ENCODE measurements around the gene FBRSL1. TPM values are rescaled to one million over a fixed set of nuclear protein-coding genes. Genes with fewer than 3 reads are reported as not detected.
A peak's percentile ranks its signal among the peaks of the same experiment; 100 is the strongest.

FBRSL1 gene
- total and polyA plus RNA-seq, 2 experiments from 2014 or later, result 0.63 to 4.6 TPM

DNA sequence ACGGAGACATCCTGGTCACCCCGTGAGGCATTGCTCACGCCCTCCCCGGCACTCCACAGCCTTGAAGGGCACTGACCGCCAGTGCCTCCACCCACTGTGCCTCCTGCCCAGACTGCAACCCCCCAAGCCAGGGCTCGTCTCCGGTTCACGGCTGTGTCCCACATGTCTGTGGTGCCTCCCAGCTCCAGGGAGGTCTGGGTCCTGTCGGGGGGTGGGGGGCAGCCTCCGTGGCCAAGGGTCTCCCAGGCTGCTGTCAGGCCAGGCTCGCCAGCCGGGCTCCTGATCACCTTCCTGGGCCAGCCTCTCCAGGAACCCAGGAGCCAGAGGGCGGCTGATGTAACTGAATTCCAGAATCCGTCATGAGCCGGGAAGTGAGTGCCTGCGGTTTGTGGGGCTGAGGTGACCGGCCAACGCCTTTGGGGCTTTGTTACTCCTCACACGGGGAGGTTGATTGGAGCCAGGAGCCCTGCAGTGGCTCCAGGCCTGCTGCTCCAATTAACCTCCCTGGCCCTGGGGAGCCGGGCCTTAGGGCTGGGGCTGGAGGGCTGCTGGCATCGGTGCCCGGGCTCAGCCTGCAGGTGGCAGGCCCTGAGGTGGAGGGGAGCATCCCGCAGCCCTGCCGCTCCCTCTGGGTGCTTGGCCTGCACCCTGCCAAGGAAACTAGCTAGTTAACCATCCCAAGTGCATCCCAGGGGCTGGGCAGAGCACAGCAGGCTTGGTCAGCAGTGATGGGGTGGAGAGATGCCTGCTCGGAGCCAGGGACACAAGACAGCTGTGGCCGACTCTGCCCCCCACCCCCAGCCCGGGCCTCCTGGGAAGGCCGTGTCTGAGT lies 36.4 kb upstream of the FBRSL1 start:
- H3K4me2 ChIP-seq (ENCODE audit: unreplicated experiment), result no peak overlapping the region
- DNase-seq, result peak; percentile 86
- 39 to 46% methylated on average over 26 to 28 of the region's 28 CpGs for WGBS, 2 experiments (ENCODE audit: low coverage in 1 of 2, low lambda C conversion rate in 2 of 2, missing lambda C conversion rate in 2 of 2)

DNA sequence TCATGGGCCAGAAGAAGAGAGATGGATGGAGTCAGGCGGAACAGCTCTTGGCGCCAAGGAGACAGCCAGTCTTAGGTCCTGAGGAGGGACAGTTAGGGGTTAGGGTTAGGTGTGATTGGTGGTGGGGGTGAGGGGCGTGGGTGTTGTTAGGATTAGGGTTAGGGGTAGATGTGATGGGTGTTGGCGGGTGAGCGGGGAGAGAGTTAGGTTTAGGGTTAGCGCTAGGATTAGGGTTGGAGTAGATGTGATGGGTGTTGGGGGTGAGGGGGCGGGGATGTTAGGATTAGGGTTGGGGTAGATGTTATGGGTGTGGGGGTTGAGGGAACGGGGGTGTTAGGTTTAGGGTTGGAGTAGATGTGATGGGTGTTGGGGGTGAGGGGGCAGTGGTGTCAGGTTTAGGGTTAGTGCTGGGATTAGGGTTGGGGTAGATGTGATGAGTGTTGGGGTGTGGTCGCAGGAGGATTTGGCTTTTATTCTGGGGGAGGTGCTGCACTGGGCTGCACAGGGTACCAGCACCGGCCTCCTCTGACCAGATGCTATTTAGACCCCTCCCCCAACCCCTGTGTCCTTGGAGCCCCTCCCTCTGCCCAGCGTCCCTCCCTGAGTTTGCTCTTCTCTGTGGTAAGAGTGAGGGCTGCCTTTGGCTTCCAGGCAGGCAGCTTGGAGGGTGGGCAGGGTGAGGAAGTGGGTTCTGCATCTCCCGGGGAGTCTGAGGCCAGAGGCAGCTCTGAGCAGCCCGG lies 35.6 kb upstream of the FBRSL1 start:
- Histone ChIP-seq H3K79me2 (ENCODE audit: insufficient read depth) (no peaks in the 10 kb centered on the region), H3K4me3 (no peak overlapping the region), H3K27me3 (replicated peaks; ENCODE audit: insufficient read depth) (peaks cover 13% of the 10 kb centered on the region), H3K4me2 (ENCODE audit: unreplicated experiment) (no peak overlapping the region), H2AFZ (no peak overlapping the region), H3K9me3 (ENCODE audit: low read depth) (no peaks in the 10 kb centered on the region), H4K20me1 (ENCODE audit: insufficient read depth) (no peaks in the 10 kb centered on the region), H3K9ac (peak overlapping the region; percentile 43; the same call in 1 of the 2 replicates), H3K36me3 (ENCODE audit: low read depth) (no peaks in the 10 kb centered on the region), H3K4me1 (ENCODE audit: insufficient read depth) (peaks cover 5% of the 10 kb centered on the region; the same call in 1 of the 2 replicates), H3F3A (ENCODE audit: insufficient read depth) (no peaks in the 10 kb centered on the region), H3K9me2 (ENCODE audit: insufficient read depth) (no peaks in the 10 kb centered on the region), H3K27ac (peak overlapping the region; percentile 60)
- DNase-seq, result no peak
- 44 to 48% methylated on average over 8 to 13 of the region's 13 CpGs for WGBS, 2 experiments (ENCODE audit: low coverage in 1 of 2, low lambda C conversion rate in 2 of 2, missing lambda C conversion rate in 2 of 2)
- in situ Hi-C loops (cut with MboI), result no loop called here
- TF ChIP-seq EZH2 (IDR thresholded peaks at IDR 0.05; ENCODE audit: insufficient read depth, poor library complexity, severe bottlenecking) (no peak), EZH2phosphoT487 (IDR thresholded peaks at IDR 0.05; ENCODE audit: insufficient read depth, low read depth) (no peak)

More for the DNA sequence above, 36.4 kb upstream of the FBRSL1 start:
- in situ Hi-C loops (cut with MboI), result no loop called here
- Histone ChIP-seq H4K20me1 (ENCODE audit: insufficient read depth) (no peaks in the 10 kb centered on the region), H3K4me1 (ENCODE audit: insufficient read depth) (peaks cover 5% of the 10 kb centered on the region; the same call in 1 of the 2 replicates), H3K9me2 (ENCODE audit: insufficient read depth) (no peaks in the 10 kb centered on the region), H3K27me3 (replicated peaks; ENCODE audit: insufficient read depth) (peaks cover 16% of the 10 kb centered on the region), H3K9ac (peak overlapping the region; percentile 43; the same call in 1 of the 2 replicates), H2AFZ (no peak overlapping the region), H3K27ac (peak overlapping the region; percentile 69), H3K79me2 (ENCODE audit: insufficient read depth) (no peaks in the 10 kb centered on the region), H3K9me3 (ENCODE audit: low read depth) (no peaks in the 10 kb centered on the region), H3F3A (ENCODE audit: insufficient read depth) (no peaks in the 10 kb centered on the region), H3K4me3 (no peak overlapping the region), H3K36me3 (ENCODE audit: low read depth) (no peaks in the 10 kb centered on the region)
- TF ChIP-seq EZH2 (IDR thresholded peaks at IDR 0.05; ENCODE audit: insufficient read depth, poor library complexity, severe bottlenecking), result no peak
- TF ChIP-seq EZH2phosphoT487 (IDR thresholded peaks at IDR 0.05; ENCODE audit: insufficient read depth, low read depth), result no peak

- DNase-seq, result no peak
- no peaks in the 10 kb centered on the region for H4K20me1 ChIP-seq (ENCODE audit: insufficient read depth)
- H3K9me3 ChIP-seq (ENCODE audit: low read depth), result no peaks in the 10 kb centered on the region
- peaks cover 5% of the 10 kb centered on the region; the same call in 1 of the 2 replicates for H3K4me1 ChIP-seq (ENCODE audit: insufficient read depth)
- H3K27me3 ChIP-seq (replicated peaks; ENCODE audit: insufficient read depth), result peaks cover 7% of the 10 kb centered on the region; the same call in 1 of the 2 replicates
- H2AFZ ChIP-seq, result no peak overlapping the region
- no peaks in the 10 kb centered on the region for H3K79me2 ChIP-seq (ENCODE audit: insufficient read depth)
- in situ Hi-C loops (cut with MboI), result no loop called here
- H3K27ac ChIP-seq, result no peak overlapping the region
- no peaks in the 10 kb centered on the region for H3K36me3 ChIP-seq (ENCODE audit: low read depth)
- H3K9ac ChIP-seq, result no peak overlapping the region
- H3K4me2 ChIP-seq (ENCODE audit: unreplicated experiment), result no peak overlapping the region
- WGBS, 2 experiments (ENCODE audit: low coverage in 1 of 2, low lambda C conversion rate in 2 of 2, missing lambda C conversion rate in 2 of 2), result 56 to 68% methylated on average over 10 of the region's 10 CpGs
- H3K4me3 ChIP-seq, result no peak overlapping the region
- no peaks in the 10 kb centered on the region for H3K9me2 ChIP-seq (ENCODE audit: insufficient read depth)
- no peaks in the 10 kb centered on the region for H3F3A ChIP-seq (ENCODE audit: insufficient read depth)
- no peak for TF ChIP-seq EZH2phosphoT487 (IDR thresholded peaks at IDR 0.05; ENCODE audit: insufficient read depth, low read depth)
Observed at GRCh38 chr12:132454933-132455418, 35.0 kb upstream of the FBRSL1 start.

DNA sequence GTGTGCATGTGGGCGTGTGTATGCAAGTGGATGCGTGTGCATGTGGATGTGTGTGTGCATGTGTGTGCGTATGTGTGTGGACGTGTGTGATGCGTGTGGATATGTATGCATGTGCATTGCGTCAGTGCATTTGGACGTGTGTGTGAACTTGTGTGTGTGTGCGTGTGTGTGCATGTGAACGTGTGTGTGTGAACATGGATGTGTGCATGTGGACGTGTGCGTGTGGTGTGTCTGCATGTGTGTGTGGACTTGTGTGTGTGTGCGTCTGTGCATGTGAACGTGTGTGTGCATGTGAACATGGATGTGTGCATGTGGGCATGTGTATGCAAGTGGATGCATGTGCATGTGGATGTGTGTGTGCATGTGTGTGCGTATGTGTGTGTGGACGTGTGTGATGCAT lies 34.4 kb upstream of the FBRSL1 start:
- Histone ChIP-seq H3K27ac (no peak overlapping the region), H3K27me3 (replicated peaks; ENCODE audit: insufficient read depth) (peaks cover 6% of the 10 kb centered on the region; the same call in 1 of the 2 replicates), H3F3A (ENCODE audit: insufficient read depth) (no peaks in the 10 kb centered on the region), H3K4me2 (ENCODE audit: unreplicated experiment) (no peak overlapping the region), H3K4me1 (ENCODE audit: insufficient read depth) (peaks cover 5% of the 10 kb centered on the region; the same call in 1 of the 2 replicates), H3K79me2 (ENCODE audit: insufficient read depth) (no peaks in the 10 kb centered on the region), H3K4me3 (no peak overlapping the region), H4K20me1 (ENCODE audit: insufficient read depth) (no peaks in the 10 kb centered on the region), H3K9me3 (ENCODE audit: low read depth) (no peaks in the 10 kb centered on the region), H3K36me3 (ENCODE audit: low read depth) (no peaks in the 10 kb centered on the region), H3K9ac (no peak overlapping the region), H3K9me2 (ENCODE audit: insufficient read depth) (no peaks in the 10 kb centered on the region), H2AFZ (no peak overlapping the region)
- TF ChIP-seq EZH2phosphoT487 (IDR thresholded peaks at IDR 0.05; ENCODE audit: insufficient read depth, low read depth) (no peak), EZH2 (IDR thresholded peaks at IDR 0.05; ENCODE audit: insufficient read depth, poor library complexity, severe bottlenecking) (no peak)
- 86 to 87% methylated on average over 15 of the region's 15 CpGs for WGBS, 2 experiments (ENCODE audit: low coverage in 1 of 2, low lambda C conversion rate in 2 of 2, missing lambda C conversion rate in 2 of 2)
- in situ Hi-C loops (cut with MboI), result no loop called here
- no peak for DNase-seq

Measured in GM23248 (cell line).